HG03196 (cell line): Measurements from ENCODE around the gene PPA1.
"Not testable (repeated sequence)": the region's sequence is repeated elsewhere in the genome, so short reads cannot be mapped to it uniquely, and the experiment has no call there.

Experiments used
- ATAC-seq: cut with Tn5 transposase; IDR thresholded peaks from one replicate; pipeline ENCODE4 v1.9.1; 2021; ENCODE audit not compliant: unreplicated experiment

The PPA1 gene

GRCh38 chr10:70255329-70256299 lies 22.4 kb upstream of the PPA1 start:
- no peak for ATAC-seq

- ATAC-seq, result no peak
Measured at GRCh38 chr10:70254778-70255328, 21.6 kb upstream of the PPA1 start.

- ATAC-seq, result no peak
Measured at GRCh38 chr10:70253878-70254765, 20.9 kb upstream of the PPA1 start.

GRCh38 chr10:70250961-70251680 lies 17.9 kb upstream of the PPA1 start:
- no peak for ATAC-seq

- no peak for ATAC-seq
Measured at GRCh38 chr10:70247360-70247759, 14.1 kb upstream of the PPA1 start.

GRCh38 chr10:70241081-70241480 lies 7.9 kb upstream of the PPA1 start:
- no peak for ATAC-seq

GRCh38 chr10:70239986-70240385 lies 6.8 kb upstream of the PPA1 start:
- ATAC-seq, result not testable (repeated sequence)

GRCh38 chr10:70239077-70239976 lies 6.1 kb upstream of the PPA1 start:
- not testable (repeated sequence) for ATAC-seq

GRCh38 chr10:70237958-70238536 lies 4.8 kb upstream of the PPA1 start:
- not testable (repeated sequence) for ATAC-seq

- no peak for ATAC-seq
Measured at GRCh38 chr10:70234668-70235447, 1.6 kb upstream of the PPA1 start.

GRCh38 chr10:70233939-70234300 lies 691 bp upstream of the PPA1 start:
- ATAC-seq, result no peak

GRCh38 chr10:70232859-70233108 lies 445 bp downstream of the PPA1 start:
- ATAC-seq, result no peak

GRCh38 chr10:70232155-70232858 lies 922 bp downstream of the PPA1 start:
- ATAC-seq, result no peak

- ATAC-seq, result no peak
Measured at GRCh38 chr10:70228491-70228890, 4.7 kb downstream of the PPA1 start.

GRCh38 chr10:70227548-70228320 lies 5.5 kb downstream of the PPA1 start:
- ATAC-seq, result no peak

- ATAC-seq, result no peak
Measured at GRCh38 chr10:70223728-70224127, 9.5 kb downstream of the PPA1 start.

GRCh38 chr10:70222811-70223447 lies 10.3 kb downstream of the PPA1 start:
- ATAC-seq, result not testable (repeated sequence)
